ENCODE measurements around the gene GOLGA6L26.
"Not testable (repeated sequence)": the region's sequence is repeated elsewhere in the genome, so short reads cannot be mapped to it uniquely, and the experiment has no call there.

Gene GOLGA6L26

GRCh38 chr15:23304805-23305204 lies 29.2 kb downstream of the GOLGA6L26 start:
- H3K9me3 Mint-ChIP-seq = not testable (repeated sequence)
- H3K27ac Mint-ChIP-seq = peak overlapping the region; percentile 92

GRCh38 chr15:23304267-23304666 lies 29.7 kb downstream of the GOLGA6L26 start:
- Mint-ChIP-seq H3K36me3 (peaks cover 12% of the 10 kb centered on the region), H3K27ac (peak overlapping the region; percentile 92), H3K4me3 (peak overlapping the region; percentile 89), H3K4me1 (peaks cover 17% of the 10 kb centered on the region)
- H3K9me3 Mint-ChIP-seq, H3K27me3 Mint-ChIP-seq, CTCF ChIA-PET: not testable (repeated sequence)
- peak; percentile 23 for DNase-seq

More at GRCh38 chr15:23304805-23305204, 29.2 kb downstream of the GOLGA6L26 start:
- H3K27me3 Mint-ChIP-seq, CTCF ChIA-PET, DNase-seq: not testable (repeated sequence)
- H3K4me3 Mint-ChIP-seq = peak overlapping the region; percentile 89
- H3K36me3 Mint-ChIP-seq = peaks cover 16% of the 10 kb centered on the region
- H3K4me1 Mint-ChIP-seq = peaks cover 17% of the 10 kb centered on the region

GRCh38 chr15:23303654-23304053 lies 30.3 kb downstream of the GOLGA6L26 start:
- peak; percentile 54 for DNase-seq
- peaks cover 17% of the 10 kb centered on the region for H3K4me1 Mint-ChIP-seq
- H3K4me3 Mint-ChIP-seq = peak overlapping the region; percentile 89
- CTCF ChIA-PET, H3K9me3 Mint-ChIP-seq, H3K27me3 Mint-ChIP-seq: not testable (repeated sequence)
- H3K27ac Mint-ChIP-seq = peak overlapping the region; percentile 92
- peaks cover 11% of the 10 kb centered on the region for H3K36me3 Mint-ChIP-seq

GRCh38 chr15:23303246-23303645 lies 30.8 kb downstream of the GOLGA6L26 start:
- H3K4me3 Mint-ChIP-seq, H3K27ac Mint-ChIP-seq, DNase-seq, H3K27me3 Mint-ChIP-seq, H3K9me3 Mint-ChIP-seq, CTCF ChIA-PET: not testable (repeated sequence)
- Mint-ChIP-seq H3K4me1 (peaks cover 17% of the 10 kb centered on the region), H3K36me3 (peaks cover 11% of the 10 kb centered on the region)

All from activated naive CD4-positive, alpha-beta T cell treated with anti-CD3 and anti-CD28 coated beads, Interleukin-2, amount 10 ng/mL, durations not matched to agents 7 days and 5 days (primary cell).